ENCODE data around the gene RPTOR. TPM values are rescaled to one million over a fixed set of nuclear protein-coding genes. Genes with fewer than 3 reads are reported as not detected.
A peak's percentile ranks its signal among the peaks of the same experiment; 100 is the strongest.

Gene RPTOR
- total RNA-seq, 1 donor from 2014 or later, result 21.8 TPM

DNA sequence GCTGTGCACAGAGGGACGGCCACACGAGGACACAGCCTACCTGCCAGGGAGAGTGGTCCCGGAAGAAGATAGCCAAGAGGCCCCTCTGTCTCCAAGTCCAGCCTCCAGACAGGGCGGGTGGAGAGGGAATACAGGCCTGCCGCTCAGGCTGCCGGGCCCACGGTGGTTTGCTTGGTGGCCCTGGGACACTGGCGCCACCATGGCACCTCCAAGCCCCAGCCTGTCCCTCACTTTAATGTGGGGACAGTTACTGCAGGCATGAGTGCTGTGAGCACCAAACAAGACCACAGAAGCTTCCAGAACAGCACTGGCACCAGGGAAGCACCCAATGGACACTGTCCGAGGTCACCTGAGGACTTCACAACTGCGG, 425.0 kb downstream of the RPTOR start:
- no peak for DNase-seq

DNA sequence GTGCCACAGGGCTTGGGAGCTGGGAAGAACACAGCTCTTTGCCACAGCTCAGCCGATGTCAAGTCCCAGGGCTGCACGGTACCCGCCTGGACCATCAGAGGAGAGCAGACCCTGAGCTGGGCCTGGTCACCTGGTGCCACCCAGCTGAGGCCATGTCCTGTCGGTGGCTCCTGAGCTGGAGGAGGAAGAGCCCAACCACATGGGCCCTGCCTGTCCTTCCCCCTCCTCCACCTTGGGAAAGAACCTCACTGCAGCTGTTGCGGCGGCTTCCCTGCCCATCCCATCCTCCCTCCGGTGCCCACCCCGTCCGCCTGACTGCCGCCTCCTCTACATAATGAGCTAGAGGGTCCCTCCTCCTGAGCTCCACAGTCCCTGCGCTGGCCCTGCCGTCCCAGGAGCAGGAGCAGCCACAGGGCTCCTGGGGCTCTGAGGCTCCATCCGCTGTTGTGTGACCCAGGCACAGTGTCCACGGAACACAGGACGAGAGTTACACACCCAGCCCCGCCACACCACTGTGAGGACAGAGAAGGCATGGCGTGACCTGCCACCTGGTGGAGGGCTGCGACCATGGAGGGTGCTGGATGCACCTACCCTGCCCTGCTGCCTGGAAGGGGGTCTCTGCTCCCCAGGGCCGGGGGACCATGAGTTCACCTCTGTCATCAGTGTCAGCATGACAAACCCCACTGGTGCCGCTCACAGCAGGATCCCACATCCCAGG, 425.6 kb downstream of the RPTOR start:
- peak; percentile 54 for DNase-seq

DNA sequence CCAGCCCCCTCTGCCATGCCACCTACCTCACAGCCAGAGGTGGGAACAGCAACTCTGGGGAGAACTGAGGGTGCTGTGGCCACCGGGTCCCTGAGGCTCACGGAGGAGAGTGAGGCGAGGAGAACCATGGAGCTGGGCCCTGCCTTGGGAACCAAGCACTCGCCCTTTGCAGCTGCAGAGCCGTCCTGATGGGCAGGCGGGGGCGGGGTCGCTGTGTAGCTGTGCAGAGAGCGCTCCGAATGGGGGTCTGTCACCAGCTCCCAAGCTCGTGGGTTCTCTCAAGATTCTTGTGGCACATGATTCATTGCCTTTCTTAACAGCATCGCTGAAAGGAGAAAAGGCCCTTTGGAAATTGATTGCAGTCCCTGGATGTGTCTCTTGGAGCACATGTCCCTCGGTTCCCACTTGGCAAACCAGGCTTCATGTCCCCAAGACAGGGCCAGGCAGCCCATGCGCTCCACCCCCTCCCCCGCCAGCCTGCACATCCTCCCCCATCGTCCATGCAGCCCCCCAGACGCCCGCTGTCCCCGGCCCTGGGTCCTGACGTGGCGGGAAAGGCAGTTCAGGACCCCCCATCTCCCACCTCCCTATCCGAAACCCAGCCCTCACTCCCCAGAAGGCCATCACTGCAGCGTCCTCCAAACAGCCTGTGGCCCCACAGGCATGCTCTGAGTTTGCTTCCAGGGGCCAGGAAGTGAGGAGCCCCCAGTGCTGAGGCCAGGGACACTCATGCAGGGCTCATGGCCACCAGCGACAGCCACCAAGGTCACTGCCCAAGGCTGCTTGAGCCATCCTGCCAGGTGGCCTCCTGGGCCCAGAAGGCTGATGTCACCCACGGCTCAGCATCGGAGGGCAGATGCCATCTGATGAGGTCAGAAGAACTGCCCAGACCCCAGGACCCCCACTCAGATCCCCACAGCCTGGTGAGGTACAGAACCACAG, 426.4 kb downstream of the RPTOR start:
- DNase-seq, result no peak

GRCh38 chr17:80971704-80972304, 427.2 kb downstream of the RPTOR start:
- no peak for DNase-seq

DNA sequence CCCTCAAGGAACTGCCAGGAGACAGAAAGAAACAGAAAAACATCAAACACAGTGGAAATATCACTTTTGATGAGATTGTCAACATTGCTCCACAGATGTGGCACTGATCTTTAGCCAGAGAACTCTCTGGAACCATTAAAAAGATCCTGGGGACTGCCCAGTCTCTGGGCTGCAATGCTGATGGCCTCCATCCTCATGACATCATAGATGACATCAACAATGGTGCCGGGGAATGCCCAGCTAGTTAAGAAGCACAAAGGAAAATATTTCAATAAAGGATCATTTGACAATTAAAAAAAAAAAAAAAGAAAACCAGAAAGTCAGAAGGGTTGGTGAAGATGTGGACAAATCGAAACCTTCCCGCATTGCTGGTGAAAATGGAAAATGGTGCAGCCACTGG, 432.1 kb downstream of the RPTOR start:
- no peak for DNase-seq

- DNase-seq, result no peak
Observed at GRCh38 chr17:80977172-80977571, 432.5 kb downstream of the RPTOR start.

GRCh38 chr17:80978499-80979497, 434.2 kb downstream of the RPTOR start:
- no peak for DNase-seq

GRCh38 chr17:80979547-80980378, 435.1 kb downstream of the RPTOR start:
- DNase-seq, result no peak

DNA sequence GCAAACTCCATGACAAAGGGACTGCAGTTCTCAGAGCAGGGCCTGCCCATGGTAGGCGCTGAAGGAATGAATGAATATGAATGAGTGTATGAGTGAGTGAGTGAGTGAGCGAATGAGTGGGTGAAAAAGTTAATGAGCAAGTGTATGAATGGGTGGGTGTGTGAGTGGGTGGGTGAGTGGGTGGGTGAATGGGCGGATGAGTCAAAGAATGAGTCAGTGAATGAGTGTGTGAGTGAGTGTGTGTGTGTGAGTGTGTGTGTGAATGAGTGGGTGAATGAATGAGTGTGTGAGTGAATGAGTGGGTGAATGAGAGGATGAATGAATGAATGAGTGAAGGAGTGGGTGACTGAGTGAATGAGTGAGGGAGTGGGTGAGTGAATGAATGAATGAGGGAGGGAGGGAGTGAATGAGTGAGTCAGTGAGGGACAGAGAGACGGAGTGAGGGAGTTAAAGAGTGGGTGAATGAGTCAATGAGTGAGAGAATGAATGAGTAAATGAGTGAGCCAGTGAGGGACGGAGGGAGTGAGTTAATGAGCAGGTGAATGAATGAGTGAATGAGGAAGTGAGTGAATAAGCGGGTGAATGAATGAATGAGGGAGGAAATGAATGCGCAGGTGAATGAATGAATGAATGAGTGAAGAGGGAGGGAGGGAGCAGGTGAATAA, 435.9 kb downstream of the RPTOR start:
- no peak for DNase-seq

DNA sequence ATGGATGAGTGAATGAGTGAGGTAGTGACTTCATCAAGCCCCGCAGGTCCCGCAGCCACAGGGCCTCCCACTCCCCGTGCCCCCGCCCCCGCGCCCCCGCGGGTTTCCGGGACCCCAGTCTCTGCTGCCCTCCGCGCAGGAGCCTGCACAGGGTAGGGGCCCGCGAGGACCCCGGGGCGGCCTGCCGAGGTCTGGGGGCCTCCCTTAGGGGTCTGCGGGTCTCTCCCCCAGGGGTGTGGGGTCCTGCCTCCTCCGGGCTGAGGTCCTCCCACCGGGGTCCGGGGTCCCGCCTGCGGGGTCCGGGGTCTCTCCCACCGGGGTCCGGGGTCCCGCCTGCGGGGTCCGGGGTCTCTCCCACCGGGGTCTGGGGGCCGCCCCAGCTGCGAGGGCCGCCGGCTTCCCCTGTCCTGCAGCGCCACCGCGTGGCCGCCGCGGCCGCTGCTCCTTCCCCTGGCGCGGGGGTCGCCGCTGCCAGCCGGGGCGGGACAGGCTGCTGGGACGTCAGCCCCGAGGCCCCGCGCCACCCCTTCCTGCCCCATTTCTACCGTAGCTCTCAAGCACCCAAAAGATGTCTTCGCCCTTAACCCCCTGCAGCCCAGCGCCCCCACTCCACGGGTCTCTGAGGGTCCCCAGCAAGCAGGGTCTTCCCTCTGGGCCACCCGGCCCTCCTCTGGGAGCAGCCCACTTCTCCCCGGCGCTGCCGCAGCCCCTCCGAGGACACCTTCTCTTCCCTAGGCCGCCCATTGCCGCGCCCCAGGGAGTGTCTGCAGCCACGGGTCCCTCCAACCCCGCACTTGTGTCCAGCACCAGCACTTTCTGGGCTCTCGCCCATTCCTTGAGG, 436.6 kb downstream of the RPTOR start:
- DNase-seq, result no peak

DNA sequence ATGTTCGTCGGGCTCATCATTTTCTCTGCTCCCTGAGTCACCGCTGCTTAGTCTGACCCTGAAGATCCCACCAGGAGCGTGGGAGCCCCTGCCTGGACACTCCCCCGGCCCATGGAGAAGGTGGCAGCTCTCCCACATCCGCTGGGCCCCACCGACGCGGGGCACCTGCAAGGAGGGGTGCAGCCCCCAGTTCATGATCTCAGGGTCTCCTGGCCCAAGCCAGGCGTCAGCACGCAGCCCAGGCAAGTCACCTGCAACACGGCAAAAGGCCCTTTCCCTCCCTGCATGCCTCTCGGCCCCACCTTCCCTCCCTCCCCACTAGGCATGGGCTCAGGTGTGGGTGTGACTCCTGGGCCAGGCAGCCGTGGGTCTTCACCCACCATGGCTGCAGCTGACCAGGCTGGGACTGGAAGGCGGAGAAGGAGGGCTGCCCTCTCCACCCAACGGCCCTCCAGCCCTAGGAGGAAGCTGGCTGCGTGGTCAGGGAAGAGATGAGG, 437.3 kb downstream of the RPTOR start:
- DNase-seq, result no peak

DNA sequence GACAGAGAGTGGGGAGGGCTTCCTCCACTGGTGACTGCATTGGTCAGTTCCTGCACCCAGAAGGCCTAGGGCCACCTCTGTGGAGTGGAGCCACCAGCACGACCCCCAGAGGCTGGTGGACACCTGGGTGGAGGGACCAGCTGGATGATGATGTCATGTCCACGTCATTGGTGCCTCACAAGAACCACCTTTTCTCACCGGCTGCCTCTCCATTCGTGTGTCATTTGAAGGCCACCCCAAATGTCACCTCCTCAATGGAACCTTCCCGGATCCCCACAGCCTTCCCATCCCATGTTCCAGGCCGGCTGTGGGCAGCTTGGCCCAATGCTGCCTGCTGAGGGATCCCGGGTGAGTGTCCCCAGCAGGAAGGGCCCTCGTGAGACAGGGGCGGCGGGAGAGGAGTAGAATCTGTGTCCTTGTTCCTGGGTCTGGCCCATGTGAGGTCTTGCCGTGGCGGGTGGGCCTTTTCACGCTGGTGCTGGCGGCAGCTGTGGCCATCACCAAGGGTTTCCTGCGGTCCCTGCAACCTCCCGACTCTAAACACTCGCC, 437.9 kb downstream of the RPTOR start:
- no peak for DNase-seq

GRCh38 chr17:80983545-80983944, 438.9 kb downstream of the RPTOR start:
- no peak for DNase-seq

- peak; percentile 75 for DNase-seq
Observed at GRCh38 chr17:80984749-80985148, 440.1 kb downstream of the RPTOR start.

- DNase-seq, result no peak
Observed at GRCh38 chr17:80986046-80986445, 441.4 kb downstream of the RPTOR start.

GRCh38 chr17:80986816-80987475, 442.3 kb downstream of the RPTOR start:
- no peak for DNase-seq

GRCh38 chr17:80987941-80988461, 443.4 kb downstream of the RPTOR start:
- no peak for DNase-seq

- no peak for DNase-seq
Observed at GRCh38 chr17:80989586-80989913, 444.9 kb downstream of the RPTOR start.

Measured in dermis blood vessel endothelial cell (primary cell).